HL-60/S4 treated with retinoic acid at 250 ng/mL for 4 days and 3 days (cell line): Measurements from ENCODE around the gene TNNI3.
"Not testable (repeated sequence)": the region's sequence is repeated elsewhere in the genome, so short reads cannot be mapped to it uniquely, and the experiment has no call there.

Experiments
- in situ Hi-C: fragments of 300-500 bp; cut with MboI; formaldehyde crosslinking; loops from 2 replicates; pipeline ENCODE4 v1.7.0; 2022; ENCODE audit warnings: low sequenced_read_pairs

The TNNI3 gene

DNA sequence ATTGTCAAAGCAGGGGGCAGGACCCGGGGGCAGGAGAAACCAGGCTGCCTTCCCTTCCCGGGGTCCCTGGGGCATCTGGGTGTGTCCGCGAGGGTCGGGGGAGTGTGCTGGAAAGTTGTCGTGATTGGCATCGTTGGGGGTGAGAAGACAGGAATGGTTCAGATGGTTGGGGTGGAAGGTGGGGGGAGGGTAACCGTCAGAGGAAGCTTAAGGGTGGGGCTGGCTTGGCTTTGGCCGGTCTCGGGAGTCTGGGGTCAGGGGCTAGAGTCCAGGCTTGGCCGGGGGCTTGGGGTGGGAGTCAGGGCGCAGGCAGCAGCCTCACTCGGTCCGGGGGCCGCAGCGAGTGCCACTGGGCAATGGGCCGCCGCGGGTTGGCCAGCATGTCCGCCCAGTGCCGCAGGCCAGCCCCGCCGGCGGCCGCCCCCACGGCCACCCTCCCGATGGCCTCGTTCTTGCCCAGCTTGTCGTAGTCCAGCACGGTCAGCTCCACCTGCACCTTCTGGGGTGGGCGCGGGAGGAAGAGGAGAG is 15.7 kb upstream of the TNNI3 start:
- in situ Hi-C loops = no loop called here

DNA sequence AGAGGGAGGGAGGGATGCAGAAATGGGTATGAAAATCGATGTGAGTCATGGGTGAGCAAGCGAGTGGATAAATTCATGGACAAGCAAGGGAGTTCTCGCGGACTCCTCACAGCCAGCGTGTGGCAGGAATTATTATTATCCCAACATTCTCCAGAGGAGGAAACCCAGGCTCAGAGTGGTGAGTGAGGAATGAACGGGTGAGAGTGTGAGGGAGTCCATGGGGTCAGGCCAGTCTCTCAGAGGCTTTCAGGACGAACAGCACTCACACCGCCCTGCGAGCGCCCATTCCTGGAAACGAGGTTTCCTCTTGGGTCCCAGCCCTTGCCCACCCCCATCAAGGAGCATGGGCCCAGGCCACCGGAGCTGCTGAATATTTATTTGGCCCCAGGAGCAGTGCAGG is 15.2 kb upstream of the TNNI3 start:
- in situ Hi-C loops = no loop called here

GRCh38 chr19:55172318-55172717 is 14.8 kb upstream of the TNNI3 start:
- in situ Hi-C loops = not testable (repeated sequence)

- in situ Hi-C loops = no loop called here
Observed at GRCh38 chr19:55171440-55171839, 13.9 kb upstream of the TNNI3 start.

GRCh38 chr19:55169136-55169535 is 11.6 kb upstream of the TNNI3 start:
- in situ Hi-C loops = no loop called here

DNA sequence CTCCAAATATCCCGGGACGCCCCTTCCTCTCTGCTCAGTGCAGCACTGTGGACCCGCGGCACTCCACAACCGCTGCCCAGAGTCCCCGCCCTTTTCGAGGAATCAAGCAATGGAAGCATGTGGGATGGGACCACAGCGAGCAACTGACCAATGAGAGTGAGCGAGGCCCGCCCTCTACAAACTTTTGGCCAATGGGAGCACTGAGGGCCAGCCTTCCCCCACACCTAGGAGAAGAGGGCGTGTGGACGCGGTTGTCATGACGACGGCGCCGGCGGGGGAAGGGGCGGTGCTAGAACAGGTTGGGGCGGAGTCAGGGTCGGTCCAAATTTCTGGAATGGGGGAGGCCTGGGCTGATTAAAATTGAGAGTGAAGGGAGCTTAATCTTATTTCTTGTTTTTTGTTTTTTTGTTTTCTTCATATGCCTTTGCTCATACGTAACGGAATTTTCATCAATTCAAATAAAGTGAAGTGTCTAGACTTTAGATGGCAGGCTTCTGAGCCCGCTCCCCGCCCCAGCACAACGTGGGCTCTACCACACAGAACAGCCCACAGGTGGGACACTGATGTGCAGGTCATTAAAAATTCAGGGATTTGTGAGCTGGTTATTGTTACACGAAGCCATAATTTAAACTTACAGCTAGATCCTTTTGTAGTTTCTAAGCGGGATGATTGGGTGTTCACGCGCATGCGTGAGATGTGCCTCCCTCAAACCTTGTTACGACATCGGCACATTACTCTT is 9.2 kb upstream of the TNNI3 start, which contains the start of gene DNAAF3:
Gene DNAAF3 (minus strand): TSS at position 84 of the 739 bp plus-strand sequence. CDS start 200 bp downstream, outside the sequence.
- in situ Hi-C loops = no loop called here

- in situ Hi-C loops = no loop called here
Observed at GRCh38 chr19:55165952-55166529, 8.5 kb upstream of the TNNI3 start.

- in situ Hi-C loops = no loop called here
Observed at GRCh38 chr19:55161571-55162322, 4.2 kb upstream of the TNNI3 start.

DNA sequence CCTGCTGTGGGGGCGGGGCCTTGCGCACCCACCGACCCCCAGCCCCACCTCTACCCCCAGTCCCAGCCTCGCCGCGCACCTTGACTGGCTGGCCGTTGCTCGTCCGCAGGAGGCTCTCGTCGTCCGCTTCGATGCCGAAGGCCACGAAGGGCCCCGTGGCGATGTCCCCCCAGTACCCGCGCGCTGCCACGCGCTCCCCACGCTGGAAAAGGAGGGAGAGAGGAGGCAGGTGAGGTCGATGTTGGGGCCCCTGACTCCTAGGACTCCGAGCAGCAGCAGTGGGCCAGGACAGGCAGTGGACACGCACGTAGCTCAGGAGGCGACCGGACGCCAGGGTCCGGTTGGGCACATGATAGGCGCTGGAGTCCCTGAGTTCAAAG is 3.4 kb upstream of the TNNI3 start:
- in situ Hi-C loops = no loop called here

DNA sequence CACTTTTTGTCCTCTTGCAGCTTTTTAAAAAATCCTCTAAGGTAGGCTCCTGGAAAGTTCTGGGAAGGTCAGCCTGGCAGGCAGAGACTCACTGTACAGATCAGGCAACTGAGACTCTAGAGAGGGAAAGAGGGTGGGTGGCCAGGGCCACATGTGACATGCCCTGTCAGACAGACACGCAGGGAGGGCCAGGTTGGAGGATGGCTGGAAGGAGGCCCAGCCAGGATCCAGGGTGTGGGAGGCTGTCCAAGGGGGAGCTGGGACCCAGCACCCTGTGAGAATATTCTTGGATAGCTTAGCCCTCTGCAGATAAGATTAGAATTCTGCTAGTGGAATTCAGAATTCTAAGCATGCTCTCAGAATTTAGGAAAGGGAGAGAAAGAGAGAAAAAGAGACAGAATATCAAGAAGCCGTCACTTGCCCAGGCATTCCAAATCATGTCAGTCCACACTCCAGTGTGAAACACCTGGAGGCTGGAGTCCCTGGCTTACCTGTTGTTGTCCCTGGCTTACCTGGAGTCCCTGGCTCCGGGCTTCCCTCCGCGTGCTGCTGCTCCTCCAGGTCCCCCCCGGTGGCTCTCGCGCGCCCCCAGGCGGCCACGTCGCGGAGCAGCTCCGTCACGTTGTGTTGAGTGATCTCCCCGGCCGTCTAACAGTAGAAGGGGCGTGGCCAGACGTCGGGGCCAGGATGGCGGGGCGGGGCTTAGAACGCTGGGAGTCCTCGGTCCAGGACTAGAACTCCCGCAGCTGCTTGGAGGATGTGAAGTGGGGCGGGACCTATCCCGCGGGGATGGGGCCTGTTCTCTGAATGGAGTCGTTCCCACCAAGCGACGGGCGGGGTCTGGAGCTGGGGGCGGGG is 2.8 kb upstream of the TNNI3 start:
- in situ Hi-C loops = no loop called here

DNA sequence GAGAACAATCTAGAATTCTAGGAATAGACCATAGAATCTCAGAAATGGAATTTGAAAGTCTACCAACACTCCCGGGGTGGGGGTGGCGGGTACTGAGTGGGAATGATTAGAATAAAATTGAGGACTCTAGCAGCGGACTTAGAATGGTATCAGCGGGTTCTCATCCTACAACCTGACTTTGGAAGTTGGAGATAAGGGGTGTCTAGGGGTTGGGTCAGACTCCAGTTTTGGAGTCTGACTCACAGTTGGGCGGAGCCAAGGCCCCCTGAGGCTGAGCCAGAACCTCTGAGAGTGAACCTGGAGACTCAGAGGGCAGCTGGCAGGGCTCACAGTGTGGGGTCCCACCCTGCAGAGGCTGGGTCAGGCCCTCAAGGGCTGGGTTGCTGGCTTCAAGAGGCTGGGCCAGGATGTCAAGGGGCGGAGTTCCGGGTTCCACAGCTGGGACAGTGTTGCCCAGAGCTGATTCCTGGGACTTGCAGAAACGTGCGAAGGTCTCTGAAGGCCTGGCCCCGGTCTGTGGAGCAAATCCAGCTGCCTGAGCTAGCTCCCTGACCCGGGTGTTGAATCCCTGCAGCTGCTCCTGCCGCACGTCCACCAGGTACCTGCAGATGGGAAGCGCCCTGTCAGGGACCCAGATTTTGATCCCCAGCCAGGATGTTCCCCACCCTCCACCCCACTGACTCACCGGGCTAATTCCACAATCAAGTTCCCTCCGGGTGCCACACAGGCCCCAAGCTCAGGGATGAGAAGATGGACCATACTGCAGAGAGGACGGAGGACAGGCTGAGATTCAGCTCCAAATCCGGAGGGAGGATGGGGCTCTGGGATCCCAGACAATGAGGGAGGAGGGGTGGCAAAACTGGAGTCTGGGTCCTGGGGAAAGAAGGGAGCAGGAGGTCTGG is 1.6 kb upstream of the TNNI3 start:
- in situ Hi-C loops = loop anchor here (10.0 kb wide), 1 partner anchor 466 kb away; the partner anchor contains the start of gene ZNF784

DNA sequence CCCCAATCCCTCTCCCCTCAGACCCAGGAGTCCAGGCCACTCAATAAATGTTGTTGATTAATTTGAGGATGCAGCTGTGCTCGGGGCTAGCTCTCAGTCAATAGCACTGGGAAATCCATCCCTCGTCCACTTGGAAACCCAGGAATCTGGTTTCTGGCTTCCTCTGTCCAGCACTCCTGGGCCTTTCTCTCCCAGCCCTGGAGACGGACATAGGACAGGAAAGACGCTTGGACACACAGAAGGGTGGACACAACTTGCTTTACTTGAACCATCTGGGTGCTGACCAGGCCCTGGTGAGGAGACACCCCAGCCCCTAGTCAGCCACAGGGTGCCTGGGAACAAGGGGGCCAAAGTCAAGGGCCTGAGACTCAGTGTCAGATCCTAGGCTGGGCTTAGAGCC is 891 bp upstream of the TNNI3 start:
- in situ Hi-C loops = loop anchor here (10.0 kb wide), 1 partner anchor 466 kb away; the partner anchor contains the start of gene ZNF784

DNA sequence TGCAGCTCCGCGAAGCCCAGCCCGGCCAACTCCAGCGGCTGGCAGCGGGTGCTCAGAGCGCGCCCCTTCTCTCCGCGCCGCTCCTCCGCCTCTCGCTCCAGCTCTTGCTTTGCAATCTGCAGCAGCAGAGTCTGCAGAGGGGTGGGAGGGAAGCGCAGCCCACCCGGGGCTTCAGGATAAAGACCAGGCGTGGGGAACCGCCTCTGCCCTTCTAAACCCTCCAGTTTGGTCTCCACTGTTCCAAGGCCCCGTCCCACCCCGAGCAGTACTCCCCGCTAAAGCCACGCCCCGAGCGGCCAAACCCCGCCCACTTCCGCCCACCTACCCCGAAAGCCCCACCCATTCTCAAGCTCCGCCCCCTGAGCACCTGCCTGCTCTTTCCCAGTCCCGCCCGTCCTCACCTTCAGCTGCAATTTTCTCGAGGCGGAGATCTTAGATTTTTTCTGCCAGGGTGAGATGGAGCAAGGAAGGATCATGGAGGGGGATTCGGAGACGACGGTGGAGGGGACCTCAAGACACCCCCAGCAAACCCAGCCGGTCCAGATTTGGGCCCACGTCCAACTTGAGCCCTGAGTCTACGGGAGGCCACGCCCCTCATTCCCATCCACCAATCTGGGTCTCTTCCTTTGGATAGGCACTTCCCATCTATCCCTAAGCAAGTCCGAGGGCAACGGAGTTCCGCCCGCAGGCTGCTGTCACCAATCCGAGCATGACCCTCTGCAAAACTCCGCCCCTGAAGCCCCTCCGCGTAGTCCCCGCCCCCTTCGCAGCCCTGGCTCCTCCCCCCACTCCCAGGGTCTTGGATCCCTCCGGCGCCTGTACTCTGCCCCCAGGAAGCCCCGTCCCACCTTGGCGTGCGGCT is 1.1 kb downstream of the TNNI3 start:
- in situ Hi-C loops = loop anchor here (10.0 kb wide), 1 partner anchor 468 kb away; the partner anchor contains the start of gene ZNF784

- in situ Hi-C loops = loop anchor here (10.0 kb wide), 1 partner anchor 469 kb away; the partner anchor contains the start of gene ZNF784
Observed at GRCh38 chr19:55155784-55156183, 1.7 kb downstream of the TNNI3 start.

DNA sequence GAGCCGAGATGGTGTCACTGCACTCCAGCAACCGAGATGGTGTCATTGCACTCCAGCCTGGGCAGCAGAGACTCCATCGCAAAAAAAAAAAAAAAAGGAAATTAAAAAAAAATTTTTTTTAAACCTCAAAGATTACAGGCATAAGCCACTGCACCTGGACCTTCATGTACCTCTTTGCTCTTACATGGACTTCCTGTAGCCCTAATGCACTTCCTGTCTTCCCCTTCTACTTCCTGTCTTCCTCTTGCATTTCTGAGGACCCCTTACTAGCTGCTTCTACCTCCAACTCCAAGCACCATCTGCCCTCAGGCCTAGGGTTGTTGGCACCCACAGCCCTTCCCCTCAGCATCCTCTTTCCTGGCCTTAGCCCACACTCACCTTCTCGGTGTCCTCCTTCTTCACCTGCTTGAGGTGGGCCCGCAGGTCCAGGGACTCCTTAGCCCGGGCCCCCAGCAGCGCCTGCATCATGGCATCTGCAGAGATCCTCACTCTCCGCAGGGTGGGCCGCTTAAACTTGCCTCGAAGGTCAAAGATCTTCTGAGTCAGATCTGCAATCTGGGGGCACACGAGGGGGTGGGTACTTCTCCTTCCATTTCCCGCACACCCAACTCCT is 3.8 kb downstream of the TNNI3 start:
- in situ Hi-C loops = loop anchor here (10.0 kb wide), 1 partner anchor 471 kb away; the partner anchor contains the start of gene ZNF784

DNA sequence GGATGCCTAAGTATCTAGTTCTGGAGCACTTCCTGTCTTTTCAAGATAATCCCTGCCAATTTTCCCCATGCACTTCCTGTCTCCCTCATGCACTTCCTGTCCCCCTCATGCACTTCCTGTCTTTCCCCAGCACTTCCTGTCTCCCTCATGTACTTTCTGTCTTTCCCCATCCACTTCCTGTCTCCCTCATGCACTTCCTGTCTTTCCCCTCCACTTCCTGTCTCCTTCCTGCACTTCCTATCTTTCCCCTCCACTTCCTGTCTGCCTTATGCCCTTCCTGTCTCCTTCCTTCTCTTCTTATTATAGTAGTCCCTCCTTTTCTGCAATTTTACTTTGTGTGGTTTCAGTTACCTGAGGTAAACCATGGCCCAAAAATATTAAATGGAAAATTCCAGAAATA is 5.5 kb downstream of the TNNI3 start:
- in situ Hi-C loops = loop anchor here (10.0 kb wide), 1 partner anchor 473 kb away; the partner anchor contains the start of gene ZNF784

GRCh38 chr19:55149078-55150003 is 8.2 kb downstream of the TNNI3 start, which contains the start of gene TNNT1:
Gene TNNT1 (minus strand): TSS chr19:55149206. CDS start chr19:55147157, 2,049 bp downstream.
- in situ Hi-C loops = loop anchor here (10.0 kb wide), 1 partner anchor 475 kb away; the partner anchor contains the start of gene ZNF784
